Hepatocyte (in vitro differentiated cells): Measurements from ENCODE around the gene CSPG4.

Experiments
- CTCF ChIP-seq: fragments of 200-600 bp; sonication (generic); IDR thresholded peaks from 2 replicates; pipeline ENCODE4 v1.5.1; 2016; ENCODE audit warnings: antibody characterized with exemption, mild to moderate bottlenecking; ENCODE audit not compliant: poor library complexity
- EZH2 ChIP-seq: fragments of 200-600 bp; sonication (generic); IDR thresholded peaks from 2 replicates; pipeline ENCODE4 v1.6.1; 2016; ENCODE audit warnings: antibody characterized with exemption, mild to moderate bottlenecking, borderline replicate concordance
- EZH2phosphoT487 ChIP-seq: fragments of 200-600 bp; sonication (generic); IDR thresholded peaks from one replicate; pipeline ENCODE4 v1.6.1; 2018; ENCODE audit warnings: antibody characterized with exemption, mild to moderate bottlenecking, low read depth, moderate library complexity; ENCODE audit not compliant: unreplicated experiment, severe bottlenecking

- TF ChIP-seq EZH2 (no peak), CTCF (no peak), EZH2phosphoT487 (no peak)
Measured at GRCh38 chr15:75733761-75734651, 21.4 kb upstream of the CSPG4 start.
